DMS 273 (cell line): ENCODE data around the gene KRTAP10-2.

ENCODE experiments used
- DNase-seq: peaks from one replicate; lab custom pipeline; 2025; ENCODE audit not compliant: unreplicated experiment; lab: John Stamatoyannopoulos, UW

Gene KRTAP10-2

DNA sequence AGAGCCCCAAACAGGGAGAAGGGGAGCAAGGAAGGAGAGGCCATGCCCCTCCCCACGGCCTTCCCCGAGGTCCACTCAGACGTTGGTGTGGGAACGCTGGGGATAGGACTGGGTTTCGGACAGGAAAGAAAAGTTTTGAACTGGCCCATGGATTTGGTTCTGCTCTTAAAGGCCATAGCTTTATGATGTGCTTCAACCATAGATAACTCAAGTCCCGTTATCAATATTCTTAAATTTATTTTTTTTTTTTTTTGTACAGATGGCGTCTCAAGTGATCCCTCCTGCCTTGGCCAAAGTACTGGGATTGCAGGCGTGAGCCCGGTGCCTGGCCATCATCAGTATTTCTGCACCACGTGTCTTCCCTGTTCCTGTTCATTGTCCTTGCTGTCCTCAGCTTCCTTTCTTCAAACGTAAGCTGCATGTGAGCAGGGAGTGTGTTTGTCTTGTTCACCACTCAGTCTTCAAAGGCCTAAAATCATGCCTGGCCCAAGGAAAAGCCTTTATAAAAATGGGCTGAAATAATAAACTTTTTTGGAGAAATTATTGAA lies 10.5 kb downstream of the KRTAP10-2 start:
- no peak for DNase-seq

DNA sequence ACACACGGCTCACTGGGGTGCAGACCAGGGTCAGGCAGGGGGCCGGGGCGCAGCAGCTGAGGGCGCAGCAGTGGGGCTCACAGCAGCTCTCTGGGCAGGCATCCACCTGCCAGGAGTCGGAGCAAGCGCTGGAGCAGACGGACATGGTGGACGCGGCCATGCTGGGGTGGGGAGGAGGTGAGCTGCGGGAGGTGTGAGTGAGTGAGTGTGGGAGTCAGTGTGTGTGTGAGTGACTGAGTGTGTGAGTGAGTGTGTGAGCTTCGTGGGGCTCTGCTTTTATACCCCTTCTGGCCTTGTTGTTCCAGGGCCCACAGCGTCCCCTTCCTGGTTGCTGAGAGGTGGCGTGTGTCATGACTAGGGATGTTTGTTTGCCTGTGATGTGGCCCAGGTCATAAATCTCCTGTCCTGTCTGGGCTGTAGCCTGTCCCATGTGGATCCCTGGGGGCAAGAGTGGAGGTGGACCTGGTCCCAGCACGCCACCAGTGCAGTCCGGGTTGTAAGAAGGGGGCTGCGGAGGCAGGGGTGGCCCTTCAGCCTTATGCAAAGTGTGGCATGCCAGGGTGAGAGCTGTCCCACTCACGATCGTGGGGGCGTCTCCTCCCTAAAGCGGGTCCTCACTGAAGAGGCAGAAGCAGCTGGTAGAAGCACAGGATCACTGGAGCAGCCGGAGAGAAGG lies 11.2 kb downstream of the KRTAP10-2 start, which contains the start of gene KRTAP10-1:
Gene KRTAP10-1, minus strand, starts transcription at position 205 of the 676 bp plus-strand sequence. Its CDS starts 45 bp downstream, at position 160.
- no peak for DNase-seq

DNA sequence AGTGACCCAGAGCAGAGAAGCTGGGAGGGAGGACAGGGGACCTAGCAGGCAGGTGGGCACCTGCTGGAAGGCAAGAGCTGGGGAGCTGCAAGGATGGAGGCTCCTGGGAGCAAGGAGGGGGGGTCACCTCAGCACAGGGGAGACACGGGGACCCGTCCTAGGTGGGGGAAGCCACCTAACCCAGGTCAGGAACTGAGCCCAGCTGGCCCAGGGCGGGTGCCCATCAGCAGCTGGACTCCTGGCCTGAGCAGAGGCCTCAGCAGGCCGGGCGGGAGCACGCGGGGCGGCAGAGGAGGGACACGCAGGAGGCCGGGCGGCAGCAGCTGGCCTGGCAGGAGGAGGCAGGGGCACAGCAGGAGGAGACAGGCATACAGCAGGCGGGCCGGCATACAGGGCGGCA lies 12.3 kb downstream of the KRTAP10-2 start:
- DNase-seq: peak; percentile 66

DNA sequence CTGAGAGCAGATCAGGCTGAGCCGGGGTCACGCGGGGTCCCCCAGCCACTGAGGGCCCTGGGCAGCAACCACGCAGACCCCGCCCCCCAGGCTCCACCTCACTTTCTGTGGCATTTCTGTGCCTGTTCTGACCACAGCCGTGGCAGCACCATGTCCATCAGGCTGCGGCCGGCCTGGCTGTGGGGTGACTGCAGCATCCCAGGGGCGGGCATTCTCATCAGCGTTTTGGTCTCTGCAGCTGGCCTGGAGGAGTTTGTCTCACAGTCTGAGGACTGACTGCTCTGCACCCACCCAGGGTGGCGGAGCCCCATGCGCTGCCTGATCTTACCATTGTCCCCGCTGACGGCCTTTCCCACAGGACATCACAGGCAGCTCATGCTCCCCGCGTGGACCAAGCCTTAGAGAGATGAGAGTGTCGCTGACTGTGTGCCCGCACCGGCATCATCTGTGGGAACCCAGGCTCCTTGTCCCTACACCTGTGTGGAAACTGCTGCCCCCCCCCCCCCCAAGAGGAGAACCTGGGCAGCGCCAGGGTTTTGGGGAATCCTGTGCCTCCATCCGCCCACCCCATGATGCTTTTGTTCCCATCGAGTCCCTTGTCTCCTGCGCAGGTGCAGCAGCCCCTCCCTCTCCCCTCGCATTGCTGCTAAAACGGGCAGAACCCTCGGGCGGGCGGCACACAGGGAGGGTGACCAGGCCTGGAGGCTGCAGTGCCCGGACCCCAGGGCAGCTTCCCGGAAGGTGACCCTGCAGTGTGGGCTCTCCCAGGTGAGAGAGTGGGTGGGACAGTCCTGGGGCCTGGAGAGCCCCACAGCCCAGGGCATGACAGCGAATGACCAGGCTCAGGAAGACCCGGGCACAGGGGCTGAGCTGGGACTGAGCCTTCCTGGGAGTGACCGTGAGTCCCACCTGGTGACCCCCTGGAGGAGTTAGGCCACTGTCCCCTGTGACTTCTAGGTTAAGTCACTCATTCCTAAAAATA lies 13.1 kb downstream of the KRTAP10-2 start:
- DNase-seq: no peak

DNA sequence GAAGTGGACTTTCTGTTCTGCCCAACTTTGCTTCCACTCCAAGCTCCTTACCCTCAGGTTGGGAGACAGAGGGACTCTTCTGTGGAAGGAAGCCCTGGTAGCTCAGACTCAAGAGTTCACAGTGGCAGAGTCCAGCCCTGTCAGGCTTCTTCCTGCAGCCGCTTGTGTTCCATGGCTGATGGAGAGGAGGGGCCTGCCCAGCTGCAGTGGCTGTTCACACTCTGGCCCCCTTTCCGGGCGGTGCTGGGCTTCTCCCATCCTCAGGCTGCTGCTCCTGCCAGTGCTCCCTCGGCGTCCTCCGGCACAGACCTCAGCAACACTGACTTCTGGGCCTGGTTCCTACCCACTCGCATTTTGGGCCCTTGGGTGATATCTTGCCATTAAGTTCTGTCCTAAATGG lies 15.3 kb downstream of the KRTAP10-2 start:
- no peak for DNase-seq

DNA sequence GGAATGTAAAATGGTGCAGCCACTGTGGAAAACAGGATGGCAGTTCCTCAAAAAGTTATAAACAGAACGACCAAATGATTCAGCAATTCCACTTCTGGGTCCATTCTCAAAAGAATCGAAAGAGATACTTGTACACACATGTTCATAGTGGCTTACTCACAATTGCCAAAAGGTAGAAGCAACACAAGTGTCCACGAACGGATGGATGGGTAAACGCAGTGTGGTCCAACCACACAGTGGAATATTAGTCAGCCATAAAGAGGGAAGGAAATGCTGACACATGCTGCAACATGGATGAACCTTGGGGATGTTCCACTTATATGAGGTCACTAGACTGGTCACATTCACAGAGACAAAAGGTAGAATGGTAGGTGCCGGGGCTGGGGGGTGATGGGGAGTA lies 16.6 kb downstream of the KRTAP10-2 start:
- DNase-seq: no peak

GRCh38 chr21:44533891-44534627 lies 17.2 kb downstream of the KRTAP10-2 start:
- DNase-seq: no peak

- DNase-seq: no peak
Measured at GRCh38 chr21:44533121-44533890, 18.0 kb downstream of the KRTAP10-2 start.

- DNase-seq: peak; percentile 35
Measured at GRCh38 chr21:44532712-44533111, 18.6 kb downstream of the KRTAP10-2 start.

DNA sequence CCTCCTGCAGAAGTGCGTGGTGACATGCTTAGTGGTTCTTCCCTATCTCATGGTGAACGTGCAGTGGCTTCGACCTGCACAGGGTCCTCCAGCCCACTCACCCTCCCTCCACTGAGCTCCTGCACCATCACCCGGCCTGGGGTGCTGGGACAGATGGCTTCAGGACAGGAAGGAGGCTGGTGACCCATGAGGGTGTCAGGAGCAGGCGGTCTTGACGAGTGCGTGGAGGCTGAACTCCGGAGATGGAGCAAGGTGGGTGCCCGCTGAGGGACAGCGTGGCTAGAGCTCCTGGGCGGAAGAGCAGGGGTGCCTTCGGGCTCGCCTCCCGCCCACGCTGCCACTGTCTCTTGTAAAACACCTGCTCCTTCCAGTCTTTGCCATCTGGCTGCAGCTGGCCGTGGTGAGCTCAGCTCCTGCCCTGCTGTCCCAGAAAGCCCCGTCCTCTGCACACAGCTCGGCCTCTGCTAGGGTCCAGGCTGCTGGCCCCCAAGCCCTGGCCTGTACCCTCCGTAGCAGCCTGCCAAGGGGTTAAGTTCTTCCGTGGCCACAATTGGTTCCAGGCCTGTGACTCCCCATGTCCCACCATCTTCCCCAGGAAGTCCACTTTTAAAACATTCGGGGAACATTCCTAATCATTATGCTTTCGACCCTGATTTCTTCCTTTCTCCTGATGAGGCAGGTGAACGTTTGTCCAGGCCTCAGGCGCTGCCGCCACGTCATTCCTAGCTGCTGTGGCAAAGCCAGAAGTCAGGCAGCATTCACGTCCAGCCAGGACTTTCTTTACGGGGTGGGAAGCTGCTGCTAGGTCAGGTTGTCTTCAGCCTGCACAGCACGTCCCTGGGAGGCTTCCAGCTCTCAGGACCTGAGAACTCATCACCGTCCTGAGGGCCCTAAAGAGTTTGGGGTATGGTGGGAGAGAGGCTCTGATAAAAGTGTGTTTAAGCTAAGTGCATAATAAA lies 19.4 kb downstream of the KRTAP10-2 start:
- DNase-seq: peak; percentile 88

DNA sequence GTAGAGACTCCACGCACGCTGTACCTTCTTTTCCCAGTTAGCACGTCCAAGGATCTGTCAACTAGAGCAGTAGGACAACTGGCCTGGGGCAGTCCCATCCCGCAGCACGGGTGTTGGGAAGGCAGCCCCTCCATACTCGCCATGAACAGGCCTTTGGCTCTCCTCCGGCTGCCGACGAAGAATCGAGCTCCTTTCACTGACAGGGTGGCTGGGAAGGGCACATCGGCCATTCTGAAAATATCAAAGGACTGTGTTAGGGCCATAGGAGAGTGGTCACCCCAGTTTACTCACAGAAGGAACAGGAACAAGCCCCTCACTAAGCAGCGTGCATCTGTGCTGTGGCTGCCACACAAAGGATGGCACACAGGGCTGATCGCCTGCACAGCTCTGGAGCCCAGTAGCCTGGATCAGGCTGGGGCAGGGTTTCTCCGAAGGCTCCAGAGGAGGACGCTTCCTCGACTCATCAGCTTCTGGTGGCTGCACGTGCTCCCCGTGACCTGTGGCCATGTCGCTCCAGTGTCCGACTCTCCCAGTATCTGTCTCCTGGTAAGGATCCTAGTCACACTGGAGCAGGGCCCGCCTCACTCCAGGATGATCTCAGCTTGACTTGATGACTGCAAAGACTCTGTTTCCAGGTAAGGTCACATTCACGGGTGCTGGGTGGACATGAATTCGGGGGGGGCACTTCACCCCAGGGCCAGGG lies 20.3 kb downstream of the KRTAP10-2 start:
- no peak for DNase-seq

DNA sequence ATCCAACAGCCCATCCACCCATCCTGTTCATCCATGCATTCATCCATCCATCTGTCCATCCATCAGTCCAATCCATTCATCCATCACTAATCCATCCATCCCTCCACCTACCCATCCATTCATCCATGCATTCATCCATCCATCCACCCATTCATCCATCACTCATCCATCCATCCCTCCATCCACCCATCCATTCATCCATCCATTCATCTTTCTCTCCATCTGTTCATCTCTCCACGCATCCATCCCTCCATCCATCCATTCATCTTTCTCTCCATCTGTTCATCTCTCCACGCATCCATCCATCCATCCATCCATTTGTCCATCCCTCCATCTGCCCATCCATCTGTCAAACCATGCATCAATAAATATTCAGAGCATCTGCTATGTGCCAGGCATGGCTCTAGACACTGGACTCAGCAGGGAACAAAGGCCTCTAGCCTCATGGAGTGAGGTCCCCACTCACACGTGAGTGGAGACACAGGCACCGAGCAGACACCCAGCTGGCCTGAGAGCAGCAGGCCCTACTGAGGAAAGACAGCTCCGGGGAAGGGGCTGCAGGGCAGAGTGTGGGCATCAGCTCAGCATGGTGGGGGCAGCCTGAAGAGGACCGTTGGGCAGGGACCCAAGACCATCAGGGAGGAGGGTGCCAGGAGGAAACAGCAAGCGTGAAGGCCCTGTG lies 20.9 kb downstream of the KRTAP10-2 start:
- DNase-seq: peak; percentile 64

GRCh38 chr21:44529503-44530125 lies 21.7 kb downstream of the KRTAP10-2 start:
- no peak for DNase-seq

DNA sequence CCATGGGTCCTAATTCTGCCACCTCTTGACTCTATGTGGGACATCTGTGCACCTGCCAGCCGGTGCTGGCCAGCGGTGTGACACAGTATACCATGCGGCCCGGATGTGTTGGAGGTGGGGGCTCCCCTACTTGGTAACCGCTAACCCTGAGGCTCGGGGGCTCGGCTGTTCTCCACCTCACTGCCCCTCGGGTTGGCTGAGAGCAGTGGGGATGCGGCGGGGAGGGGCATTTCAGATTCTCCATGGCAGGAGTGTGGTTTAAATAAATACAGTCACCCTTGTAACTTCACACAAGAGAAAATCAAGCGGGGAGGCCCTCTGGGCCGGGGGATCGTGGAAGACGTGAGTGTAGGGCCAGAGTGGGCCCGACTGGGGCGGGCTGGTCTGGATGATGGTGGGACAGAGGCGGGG lies 22.3 kb downstream of the KRTAP10-2 start:
- DNase-seq: no peak

DNA sequence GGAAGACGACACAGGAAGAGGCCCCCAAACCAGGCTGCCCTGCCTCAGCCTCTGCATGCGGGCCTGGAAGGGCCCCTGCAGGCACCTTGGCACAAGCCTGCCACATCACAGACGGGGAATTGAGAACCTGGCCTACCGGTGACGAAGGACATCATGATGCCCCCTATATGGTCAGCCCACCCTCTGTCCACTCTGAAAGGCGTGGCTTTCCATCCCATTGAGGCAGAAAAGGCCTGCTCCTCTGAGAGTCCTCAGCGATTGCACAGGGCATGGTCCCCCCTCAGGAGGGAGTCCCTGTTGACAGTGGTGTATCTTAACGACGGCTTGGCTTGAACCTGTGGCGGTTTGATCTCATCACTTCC lies 22.7 kb downstream of the KRTAP10-2 start:
- no peak for DNase-seq

DNA sequence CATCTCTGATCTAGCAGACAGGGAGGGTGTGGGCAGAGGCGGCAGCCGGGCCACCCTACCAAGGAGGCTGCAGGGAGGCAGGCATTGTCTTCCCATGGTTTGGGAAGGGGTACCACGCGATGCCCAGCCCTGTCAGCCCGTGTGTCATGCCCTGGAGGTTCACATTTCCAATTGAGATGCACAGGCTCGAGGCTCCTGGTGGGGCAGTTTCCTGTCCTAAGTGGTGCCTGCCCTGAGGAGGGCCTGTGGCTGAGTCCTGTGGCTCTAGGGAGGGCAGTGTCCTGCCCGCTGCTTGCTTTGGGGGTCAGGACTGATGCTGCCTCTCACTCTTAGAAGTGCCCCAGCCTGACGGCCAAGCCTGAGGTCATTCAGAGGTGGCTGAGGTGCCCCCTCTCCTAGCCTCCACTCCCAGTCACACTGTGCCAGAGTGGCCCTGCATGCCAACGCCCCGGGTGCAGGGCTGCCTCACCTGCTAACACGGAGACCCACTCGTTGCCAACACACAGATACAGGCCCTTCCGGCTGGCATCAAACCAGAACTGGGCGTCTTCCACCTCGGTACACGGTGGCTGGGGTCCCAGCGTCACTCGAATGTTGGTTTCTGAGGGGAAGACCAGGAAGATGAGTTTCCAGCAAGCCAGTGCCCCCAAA lies 23.2 kb downstream of the KRTAP10-2 start:
- DNase-seq: no peak
